Activated CD4-positive, alpha-beta T cell treated with anti-CD3 and anti-CD28 coated beads, Interleukin-2, amount 50 U/mL, for 16 hours (primary cell): ENCODE data around the gene VPS39.

Experiments used
- DNase-seq: peaks from one replicate; pipeline ENCODE4 v3.0.0-alpha.2; 2020

VPS39 gene

GRCh38 chr15:42157981-42158765 lies 49.9 kb downstream of the VPS39 start:
- DNase-seq = no peak

- no peak for DNase-seq
Measured at GRCh38 chr15:42157381-42157780, 50.7 kb downstream of the VPS39 start.

- no peak for DNase-seq
Measured at GRCh38 chr15:42156243-42156922, 51.7 kb downstream of the VPS39 start, which contains the start of gene PLA2G4F. TSS of gene PLA2G4F (minus strand) at chr15:42156636. CDS start at chr15:42156549, 87 bp downstream.

GRCh38 chr15:42155546-42156242 lies 52.4 kb downstream of the VPS39 start:
- no peak for DNase-seq

- no peak for DNase-seq
Measured at GRCh38 chr15:42154956-42155355, 53.1 kb downstream of the VPS39 start.

- DNase-seq = no peak
Measured at GRCh38 chr15:42154212-42154941, 53.7 kb downstream of the VPS39 start.

- no peak for DNase-seq
Measured at GRCh38 chr15:42153874-42154211, 54.3 kb downstream of the VPS39 start.

- DNase-seq = no peak
Measured at GRCh38 chr15:42152921-42153698, 55.0 kb downstream of the VPS39 start.

GRCh38 chr15:42152196-42152920 lies 55.7 kb downstream of the VPS39 start:
- no peak for DNase-seq

GRCh38 chr15:42151736-42152135 lies 56.4 kb downstream of the VPS39 start:
- DNase-seq = no peak

GRCh38 chr15:42151141-42151561 lies 57.0 kb downstream of the VPS39 start:
- DNase-seq = no peak

GRCh38 chr15:42150219-42150970 lies 57.7 kb downstream of the VPS39 start:
- DNase-seq = no peak

GRCh38 chr15:42149493-42150218 lies 58.4 kb downstream of the VPS39 start:
- DNase-seq = no peak

GRCh38 chr15:42148808-42149492 lies 59.2 kb downstream of the VPS39 start:
- no peak for DNase-seq

GRCh38 chr15:42147431-42147735 lies 60.7 kb downstream of the VPS39 start:
- no peak for DNase-seq

GRCh38 chr15:42146551-42147430 lies 61.3 kb downstream of the VPS39 start:
- no peak for DNase-seq

- no peak for DNase-seq
Measured at GRCh38 chr15:42145546-42146455, 62.3 kb downstream of the VPS39 start.
